NCI-H524 treated with DMSO at 0.1 percent for 48 hours (cell line): Measurements from ENCODE around the gene ZAP70.
"Not testable (repeated sequence)": the region's sequence is repeated elsewhere in the genome, so short reads cannot be mapped to it uniquely, and the experiment has no call there.

ENCODE experiments used
- DNase-seq: peaks from one replicate; lab custom pipeline; 2025; lab: John Stamatoyannopoulos, UW

Gene ZAP70

DNA sequence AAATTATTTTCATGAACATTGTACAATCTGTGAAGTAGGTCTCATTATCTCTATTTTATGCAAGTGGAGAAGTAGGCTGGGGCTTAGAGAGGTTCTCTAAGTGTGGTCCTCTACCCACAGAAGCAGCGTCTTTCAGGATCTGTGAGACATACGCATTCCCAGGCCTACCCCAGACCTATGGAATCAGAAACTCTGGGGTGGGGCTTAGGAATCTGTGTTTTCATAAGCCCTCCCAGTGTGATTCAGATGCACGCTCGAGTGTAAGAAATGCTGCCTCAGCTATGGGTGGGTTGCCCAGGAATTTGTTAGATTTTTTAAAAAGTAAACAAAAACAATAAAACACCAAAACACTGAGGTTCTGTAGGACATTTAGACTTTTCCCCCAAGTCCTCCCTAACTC is 14.8 kb upstream of the ZAP70 start:
- no peak for DNase-seq

GRCh38 chr2:97699765-97700444 is 13.5 kb upstream of the ZAP70 start:
- peak; percentile 7 for DNase-seq

DNA sequence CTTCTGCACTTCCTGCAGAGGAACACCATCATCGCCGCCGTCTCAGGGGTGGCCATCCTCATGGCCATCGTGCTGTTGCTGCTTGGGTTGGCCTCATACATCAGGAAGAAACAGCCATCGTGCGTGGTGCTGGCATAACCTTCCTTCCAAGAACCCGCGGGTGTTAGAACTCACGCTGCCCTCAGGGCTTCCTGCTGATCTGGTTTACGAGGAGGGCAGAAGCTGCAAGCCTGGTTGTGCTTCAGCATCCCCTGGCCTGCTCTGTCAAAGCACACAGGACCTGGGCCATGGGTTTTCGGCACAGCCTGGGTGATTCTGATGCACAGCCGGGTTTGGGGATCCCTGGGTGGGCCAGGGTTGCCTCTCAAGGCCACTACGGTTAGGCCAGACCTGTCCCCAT is 12.2 kb upstream of the ZAP70 start:
- no peak for DNase-seq

- DNase-seq: no peak
Measured at GRCh38 chr2:97701851-97702465, 11.4 kb upstream of the ZAP70 start.

DNA sequence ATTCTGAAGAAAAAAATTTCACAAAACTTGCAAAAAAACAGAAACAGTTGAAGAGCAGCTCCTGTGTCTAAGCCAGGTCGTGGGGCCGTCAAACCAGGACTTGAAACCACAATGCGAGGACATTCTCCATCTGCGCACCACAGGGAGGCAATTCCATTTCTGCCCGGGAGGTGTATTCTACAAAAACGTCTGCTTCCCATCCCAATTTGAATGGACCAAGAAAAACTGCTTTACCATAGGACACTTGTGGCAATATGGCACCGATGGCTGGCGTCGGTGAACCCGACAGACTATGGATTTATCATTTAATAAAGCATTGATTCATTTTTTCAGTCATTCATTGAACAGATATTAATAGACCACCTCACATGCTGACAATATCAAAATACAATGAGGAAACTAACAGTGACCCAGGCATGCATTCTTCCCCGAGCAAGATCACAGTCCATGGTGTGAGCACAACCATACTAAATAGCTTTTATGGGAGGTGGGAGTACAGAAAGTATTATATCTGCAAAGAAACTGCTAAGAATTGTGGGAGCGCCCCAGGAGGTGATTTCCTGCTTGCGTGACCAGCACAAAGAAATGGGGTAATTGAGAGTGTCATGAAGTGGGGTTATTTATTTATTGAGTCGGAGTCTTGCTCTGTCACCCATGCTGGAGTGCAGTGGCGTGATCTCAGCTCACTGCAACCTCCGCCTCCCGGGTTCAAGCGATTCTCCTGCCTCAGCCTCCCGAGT is 10.5 kb upstream of the ZAP70 start:
- DNase-seq: no peak

- no peak for DNase-seq
Measured at GRCh38 chr2:97703741-97704140, 9.6 kb upstream of the ZAP70 start.

- no peak for DNase-seq
Measured at GRCh38 chr2:97704989-97705388, 8.4 kb upstream of the ZAP70 start.

GRCh38 chr2:97706112-97706511 is 7.3 kb upstream of the ZAP70 start:
- DNase-seq: no peak

- no peak for DNase-seq
Measured at GRCh38 chr2:97706708-97707345, 6.5 kb upstream of the ZAP70 start.

DNA sequence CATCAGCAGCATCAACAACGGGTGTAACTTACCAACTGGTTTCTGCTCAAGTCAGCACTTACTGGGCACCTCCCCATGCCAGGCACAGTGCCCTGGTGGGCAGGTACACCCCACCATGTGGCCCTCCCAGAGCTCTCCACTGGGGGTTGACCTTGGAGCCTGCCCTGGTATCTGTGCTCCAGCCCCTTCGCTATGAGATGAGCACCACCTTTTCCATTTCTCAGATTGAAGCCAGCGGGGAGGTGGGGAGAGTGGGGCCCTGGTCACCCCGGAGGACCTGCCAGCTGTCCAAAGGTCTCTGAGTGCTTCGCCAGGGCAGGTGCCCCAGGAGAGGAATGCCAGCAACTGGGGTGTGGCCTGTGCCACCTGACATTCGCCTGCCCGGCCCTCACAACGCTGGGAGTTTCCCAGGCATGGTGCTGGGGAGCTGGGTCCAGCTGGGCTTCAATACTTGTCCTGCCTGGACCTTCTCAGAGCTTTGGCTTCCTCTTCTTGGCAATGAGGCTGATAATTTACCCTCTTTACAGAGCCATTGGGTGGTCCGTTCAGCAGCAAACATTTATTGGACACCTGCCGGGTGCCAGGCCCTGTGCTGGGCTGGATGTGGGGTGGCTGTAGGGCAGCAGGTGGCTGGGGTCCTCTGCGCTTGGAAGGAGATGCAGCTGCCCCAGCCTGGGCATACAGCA is 5.9 kb upstream of the ZAP70 start:
- DNase-seq: no peak

- no peak for DNase-seq
Measured at GRCh38 chr2:97708048-97708380, 5.4 kb upstream of the ZAP70 start.

DNA sequence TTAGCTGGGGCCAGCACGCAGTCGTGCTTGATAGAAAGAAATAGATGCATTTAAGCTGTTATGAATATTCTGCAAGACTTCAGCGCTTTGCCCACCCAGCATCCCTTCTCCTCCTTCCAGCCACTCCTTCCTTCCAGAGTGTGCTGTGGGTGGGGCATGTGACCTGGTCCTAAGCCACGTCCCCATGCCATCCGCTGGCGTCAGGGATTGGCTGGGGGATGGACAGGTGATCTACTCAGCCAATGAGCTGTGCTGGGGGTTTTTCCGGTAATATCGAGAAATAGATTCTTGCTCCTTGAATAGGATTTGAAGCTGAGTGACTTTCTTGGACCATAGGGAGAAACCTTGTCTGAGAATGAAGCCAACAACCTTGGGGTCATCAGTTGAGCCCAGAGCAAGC is 4.8 kb upstream of the ZAP70 start:
- no peak for DNase-seq

- no peak for DNase-seq
Measured at GRCh38 chr2:97711394-97711711, 2.0 kb upstream of the ZAP70 start.

GRCh38 chr2:97712175-97712574 is 1.2 kb upstream of the ZAP70 start:
- DNase-seq: not testable (repeated sequence)

DNA sequence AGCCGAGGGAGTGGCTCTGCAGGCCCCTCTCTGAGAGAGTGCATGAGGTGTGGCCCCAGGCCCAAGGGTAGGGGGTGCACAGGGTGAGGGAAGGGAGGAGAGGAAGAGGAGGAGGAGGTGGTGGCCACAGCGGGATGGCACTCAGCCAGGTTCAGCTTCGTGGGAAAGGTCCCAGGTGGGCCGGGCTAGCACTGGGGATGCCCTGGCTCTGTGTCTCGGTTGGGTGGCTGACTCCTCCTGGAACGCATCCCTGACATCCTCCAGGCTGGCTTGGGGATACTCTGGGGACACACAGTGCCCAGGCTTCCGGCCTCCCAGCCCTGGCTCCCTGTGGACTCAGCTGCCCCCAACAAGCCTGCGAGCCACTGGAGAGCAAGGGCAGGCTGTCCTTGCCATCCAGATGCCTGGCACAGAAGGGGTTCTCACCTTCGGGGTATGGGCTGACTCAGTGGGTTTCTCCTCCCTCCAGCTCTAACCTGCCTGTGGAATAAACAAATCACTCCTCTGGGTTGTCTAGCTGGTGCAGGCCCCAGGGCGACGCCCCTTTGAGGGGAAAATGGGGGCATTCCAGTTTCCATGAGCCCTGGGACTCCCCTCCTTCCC is 582 bp upstream of the ZAP70 start:
- DNase-seq: no peak

DNA sequence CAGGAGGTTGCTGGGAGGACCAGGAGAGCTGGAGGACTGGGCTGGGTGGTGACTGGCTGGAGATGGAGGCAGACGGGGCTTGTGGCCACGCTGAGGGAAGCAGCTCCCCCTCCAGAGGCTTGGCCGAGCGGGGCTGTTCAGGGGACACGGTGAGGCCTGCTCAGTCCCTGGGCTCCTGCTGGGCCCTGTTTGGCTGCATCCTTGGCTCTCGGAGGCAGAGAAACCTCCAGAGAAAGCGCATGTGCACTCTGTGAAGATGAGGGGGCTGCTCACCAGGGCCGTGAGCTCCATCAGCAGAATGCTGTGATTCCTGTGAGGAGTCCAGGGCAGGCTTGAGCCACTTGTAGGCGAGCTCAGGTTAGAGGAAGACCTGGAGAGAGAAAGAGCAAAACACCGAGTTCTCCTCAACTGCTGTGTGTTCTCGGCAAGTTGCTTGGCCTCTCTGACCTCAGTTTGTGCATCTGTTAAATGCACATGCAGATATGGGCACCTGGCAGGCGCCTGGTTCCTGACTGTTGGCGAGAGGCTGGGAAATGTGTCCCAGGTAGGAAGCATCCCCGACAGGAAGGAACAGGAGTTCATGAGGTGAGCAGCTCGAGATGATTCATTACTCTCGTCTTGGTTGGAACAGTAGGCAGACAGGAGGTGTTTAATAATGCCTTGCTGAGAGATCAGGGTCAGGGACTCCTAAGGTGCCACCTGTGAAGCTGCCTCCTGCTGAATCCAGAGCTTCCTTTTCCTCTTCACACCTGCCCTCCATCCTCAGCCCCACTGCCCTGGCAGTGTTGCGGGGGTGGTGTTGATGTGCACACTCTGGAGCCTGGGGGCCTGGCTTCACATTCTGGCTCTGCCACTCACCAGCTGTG is 941 bp downstream of the ZAP70 start:
- no peak for DNase-seq

DNA sequence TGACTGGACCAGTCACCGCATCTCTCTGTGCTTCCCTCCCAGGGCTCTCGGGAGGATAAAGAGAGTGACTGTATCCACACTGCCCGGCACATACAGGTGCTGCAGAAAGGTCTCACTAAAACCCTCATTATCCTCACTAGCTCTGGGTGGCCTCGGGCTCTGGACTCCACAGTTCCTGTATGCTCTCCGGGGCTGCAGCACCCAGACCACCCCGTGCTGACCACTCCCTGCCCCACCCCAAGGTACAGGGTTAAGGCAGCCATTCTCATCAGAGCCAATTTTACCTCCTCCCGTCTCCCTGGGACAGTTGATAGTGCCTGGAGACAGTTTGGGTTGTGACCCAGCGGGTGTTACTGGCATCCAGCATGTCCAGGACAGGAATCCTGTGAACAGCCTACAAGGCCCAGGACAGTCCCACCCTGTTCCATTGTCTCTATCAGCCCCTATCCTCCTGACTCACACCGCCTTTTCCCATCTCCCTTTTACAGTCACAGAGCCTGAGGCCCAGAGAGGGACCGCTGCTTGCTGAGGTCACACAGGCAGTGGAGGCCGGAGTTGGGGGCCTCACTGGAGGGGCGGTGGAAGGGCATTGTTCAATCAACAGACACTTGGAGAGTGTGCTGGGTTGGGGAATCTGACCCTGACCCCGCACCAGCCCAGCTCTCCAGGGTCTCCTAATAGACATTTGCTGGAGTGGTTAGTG is 1.7 kb downstream of the ZAP70 start:
- no peak for DNase-seq

DNA sequence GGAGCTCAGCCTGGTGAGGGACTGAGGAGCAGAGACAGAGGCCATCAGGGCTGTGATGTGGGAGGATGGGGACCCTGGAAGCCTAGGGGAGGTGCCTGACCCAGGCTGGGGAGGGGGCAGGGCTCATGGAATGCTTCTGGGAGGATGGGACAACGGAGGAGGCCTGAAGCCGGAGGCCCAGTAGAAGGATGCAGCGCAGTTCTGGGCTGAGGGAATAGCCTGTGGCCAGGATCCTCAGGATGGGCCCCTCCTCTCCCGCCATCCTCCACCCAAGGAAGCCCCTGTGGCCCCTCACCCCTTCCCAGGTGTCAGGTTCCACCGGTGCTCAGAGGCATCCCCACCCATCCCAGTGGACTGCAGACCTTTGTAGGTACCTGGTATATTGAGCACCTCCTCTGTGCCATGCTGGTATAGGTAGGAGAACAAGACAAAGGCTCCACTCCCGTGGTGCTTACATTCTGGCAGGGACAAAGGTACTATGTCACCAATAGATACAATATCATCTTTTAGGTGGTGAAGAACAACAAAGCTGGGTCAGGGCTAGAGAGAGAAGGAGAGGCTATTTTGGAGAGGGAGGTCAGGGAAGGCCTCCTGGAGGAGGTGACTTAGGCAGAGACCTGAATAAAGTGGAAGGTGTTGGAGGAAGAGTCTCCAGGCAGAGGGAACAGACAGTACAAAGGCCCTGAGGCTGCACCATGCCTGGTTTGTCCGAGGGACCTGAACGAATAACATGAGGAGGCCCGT is 2.7 kb downstream of the ZAP70 start:
- DNase-seq: no peak

DNA sequence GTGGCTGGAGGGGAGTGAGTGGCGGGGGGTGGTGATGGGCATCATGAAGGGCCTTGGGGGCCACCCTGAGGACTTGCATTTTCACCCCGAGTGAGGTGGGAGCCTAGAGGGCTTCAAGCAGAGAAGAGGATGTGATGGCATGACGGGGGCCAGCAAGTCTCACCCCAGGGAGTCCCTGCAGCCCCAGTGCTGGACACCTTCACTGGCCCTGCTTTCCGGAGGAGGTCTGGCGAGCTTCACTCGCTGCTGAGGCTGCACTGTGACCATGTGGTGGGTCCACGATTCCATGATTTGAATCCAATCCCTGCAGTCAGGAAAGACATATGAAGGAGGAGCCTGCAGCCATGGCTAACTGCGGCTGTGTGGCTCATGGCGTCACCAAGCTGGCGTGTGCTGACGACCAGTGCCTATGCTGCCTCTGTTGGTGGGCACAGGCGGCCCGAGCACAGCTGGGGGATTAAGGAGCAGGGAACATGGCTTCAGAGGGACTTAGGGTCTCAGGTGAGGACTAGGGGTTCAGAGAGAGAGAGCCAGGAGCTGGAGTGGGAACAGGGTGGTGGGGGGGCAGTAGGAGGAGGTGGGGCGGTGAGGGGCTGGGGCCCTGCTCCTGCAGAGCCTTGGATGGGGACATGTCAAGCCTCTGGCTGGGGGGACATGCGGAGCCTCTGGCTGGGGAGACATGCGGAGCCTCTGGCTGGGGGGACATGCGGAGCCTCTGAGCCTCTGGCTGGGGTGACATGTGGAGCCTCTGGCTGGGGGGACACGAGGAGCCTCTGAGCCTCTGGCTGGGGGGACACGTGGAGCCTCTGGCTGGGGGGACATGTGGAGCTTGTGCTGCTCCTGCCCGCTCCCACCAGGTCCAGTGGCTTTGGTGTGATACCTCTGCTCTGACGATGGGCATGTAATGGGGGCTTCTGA is 3.6 kb downstream of the ZAP70 start:
- no peak for DNase-seq
